ENCODE data around the gene C1QTNF1.

Gene C1QTNF1

DNA sequence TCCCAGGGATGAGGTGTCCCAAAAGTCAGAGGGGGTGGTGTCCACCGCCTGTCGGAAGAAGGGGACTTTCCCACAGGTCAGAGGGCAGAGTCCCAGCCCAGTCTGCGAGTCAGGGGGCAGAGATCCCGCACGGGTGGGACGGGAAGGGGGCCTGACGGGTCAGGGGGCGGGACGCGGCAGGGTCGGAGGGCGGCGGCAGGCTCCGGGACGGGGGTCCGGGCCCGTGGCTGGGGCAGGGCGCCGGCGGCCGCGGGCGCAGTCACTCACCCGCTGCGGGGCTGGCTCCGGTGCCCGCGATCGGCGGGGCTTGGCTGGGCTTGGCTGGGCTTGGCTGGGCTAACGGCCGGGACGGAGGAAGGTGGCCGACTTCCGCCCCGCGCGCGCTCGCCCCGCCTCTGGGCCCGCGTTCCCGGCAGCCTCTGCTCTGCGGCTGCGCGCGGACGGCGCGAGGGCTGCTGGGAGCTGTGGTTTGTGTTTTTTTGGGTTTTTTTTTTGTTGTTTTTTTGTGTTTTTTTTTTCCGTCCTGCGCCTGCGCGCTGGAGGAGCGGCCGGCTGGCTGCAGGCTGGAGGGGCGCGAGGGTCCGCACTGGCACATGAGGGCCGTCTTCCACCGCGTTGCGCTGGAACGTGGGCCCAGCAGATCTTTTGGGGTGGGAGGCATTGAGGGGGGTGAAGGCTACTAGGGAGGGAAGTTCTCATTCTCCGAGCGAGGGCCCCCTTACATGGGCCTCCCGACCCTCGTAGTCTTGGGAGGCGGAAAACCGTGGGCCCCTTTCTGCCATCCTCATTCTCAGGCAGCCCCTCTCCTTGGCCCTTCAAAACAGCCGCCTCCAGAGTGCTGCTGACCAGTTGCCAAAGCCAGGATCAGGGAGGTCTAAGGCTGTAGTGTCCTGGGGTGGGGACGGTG is 14.3 kb upstream of the C1QTNF1 start, which contains the start of gene CANT1:
CANT1 (minus strand) TSS at position 368 of the 907 bp plus-strand sequence. CDS start 12,142 bp downstream, outside the sequence.
- ATAC-seq: peak; percentile 99
- TF ChIP-seq CSDC2 (CRISPR knock-in tag; IDR thresholded peaks at IDR 0.05): no peak
- no peak for TF ChIP-seq TOX (CRISPR knock-in tag; IDR thresholded peaks at IDR 0.05; ENCODE audit: borderline replicate concordance)
- TF ChIP-seq BACH2 (CRISPR knock-in tag; IDR thresholded peaks at IDR 0.05; ENCODE audit: borderline replicate concordance): no peak
- TF ChIP-seq ESRRG (CRISPR knock-in tag; IDR thresholded peaks at IDR 0.05): no peak
- no peak for TF ChIP-seq GLIS3 (CRISPR knock-in tag; IDR thresholded peaks at IDR 0.05)
- TF ChIP-seq ZNF70 (CRISPR knock-in tag; IDR thresholded peaks at IDR 0.05): no peak
- TF ChIP-seq TCF4 (CRISPR knock-in tag; IDR thresholded peaks at IDR 0.05; ENCODE audit: borderline replicate concordance): no peak
- TF ChIP-seq PPARA (CRISPR knock-in tag; IDR thresholded peaks at IDR 0.05; ENCODE audit: borderline replicate concordance): no peak
- TF ChIP-seq ARNTL (CRISPR knock-in tag; IDR thresholded peaks at IDR 0.05; ENCODE audit: borderline replicate concordance, low read depth): no peak
- no peak for TF ChIP-seq OSR1 (CRISPR knock-in tag; IDR thresholded peaks at IDR 0.05)
- TF ChIP-seq RARB (CRISPR knock-in tag; IDR thresholded peaks at IDR 0.05): no peak
- no peak for TF ChIP-seq ZNF8 (CRISPR knock-in tag; IDR thresholded peaks at IDR 0.05)
- TF ChIP-seq ZFP30 (CRISPR knock-in tag; IDR thresholded peaks at IDR 0.05): no peak
- TF ChIP-seq ISL1 (CRISPR knock-in tag; IDR thresholded peaks at IDR 0.05): no peak

DNA sequence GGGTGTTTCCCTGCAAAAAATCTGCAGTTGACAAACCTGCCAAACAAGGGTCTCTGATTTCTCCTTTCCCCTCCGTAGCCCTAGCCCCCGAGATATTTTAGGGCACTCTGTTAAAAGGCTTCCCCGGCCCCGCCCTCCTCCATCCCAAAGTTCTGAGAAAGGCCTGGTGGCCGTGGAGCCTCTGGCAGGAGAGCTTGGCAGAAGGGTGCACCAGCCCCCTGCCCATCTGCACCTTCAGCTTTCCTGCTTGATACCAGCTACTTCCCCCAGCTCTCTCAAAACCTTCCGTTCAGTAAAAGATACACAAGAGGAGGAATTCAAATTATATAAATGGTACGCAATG is 13.7 kb upstream of the C1QTNF1 start:
- ATAC-seq: no peak
- TF ChIP-seq ARNTL (CRISPR knock-in tag; IDR thresholded peaks at IDR 0.05; ENCODE audit: borderline replicate concordance, low read depth) (no peak), ZFP30 (CRISPR knock-in tag; IDR thresholded peaks at IDR 0.05) (no peak), ISL1 (CRISPR knock-in tag; IDR thresholded peaks at IDR 0.05) (no peak), CSDC2 (CRISPR knock-in tag; IDR thresholded peaks at IDR 0.05) (no peak), BACH2 (CRISPR knock-in tag; IDR thresholded peaks at IDR 0.05; ENCODE audit: borderline replicate concordance) (no peak), ZNF70 (CRISPR knock-in tag; IDR thresholded peaks at IDR 0.05) (no peak), OSR1 (CRISPR knock-in tag; IDR thresholded peaks at IDR 0.05) (no peak)
- TF ChIP-seq, protein P1, sequence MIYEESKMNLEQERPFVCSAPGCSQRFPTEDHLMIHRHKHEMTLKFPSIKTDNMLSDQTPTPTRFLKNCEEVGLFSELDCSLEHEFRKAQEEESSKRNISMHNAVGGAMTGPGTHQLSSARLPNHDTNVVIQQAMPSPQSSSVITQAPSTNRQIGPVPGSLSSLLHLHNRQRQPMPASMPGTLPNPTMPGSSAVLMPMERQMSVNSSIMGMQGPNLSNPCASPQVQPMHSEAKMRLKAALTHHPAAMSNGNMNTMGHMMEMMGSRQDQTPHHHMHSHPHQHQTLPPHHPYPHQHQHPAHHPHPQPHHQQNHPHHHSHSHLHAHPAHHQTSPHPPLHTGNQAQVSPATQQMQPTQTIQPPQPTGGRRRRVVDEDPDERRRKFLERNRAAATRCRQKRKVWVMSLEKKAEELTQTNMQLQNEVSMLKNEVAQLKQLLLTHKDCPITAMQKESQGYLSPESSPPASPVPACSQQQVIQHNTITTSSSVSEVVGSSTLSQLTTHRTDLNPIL (CRISPR knock-in tag; IDR thresholded peaks at IDR 0.05; ENCODE audit: low read depth): no peak
- TF ChIP-seq, protein P2, sequence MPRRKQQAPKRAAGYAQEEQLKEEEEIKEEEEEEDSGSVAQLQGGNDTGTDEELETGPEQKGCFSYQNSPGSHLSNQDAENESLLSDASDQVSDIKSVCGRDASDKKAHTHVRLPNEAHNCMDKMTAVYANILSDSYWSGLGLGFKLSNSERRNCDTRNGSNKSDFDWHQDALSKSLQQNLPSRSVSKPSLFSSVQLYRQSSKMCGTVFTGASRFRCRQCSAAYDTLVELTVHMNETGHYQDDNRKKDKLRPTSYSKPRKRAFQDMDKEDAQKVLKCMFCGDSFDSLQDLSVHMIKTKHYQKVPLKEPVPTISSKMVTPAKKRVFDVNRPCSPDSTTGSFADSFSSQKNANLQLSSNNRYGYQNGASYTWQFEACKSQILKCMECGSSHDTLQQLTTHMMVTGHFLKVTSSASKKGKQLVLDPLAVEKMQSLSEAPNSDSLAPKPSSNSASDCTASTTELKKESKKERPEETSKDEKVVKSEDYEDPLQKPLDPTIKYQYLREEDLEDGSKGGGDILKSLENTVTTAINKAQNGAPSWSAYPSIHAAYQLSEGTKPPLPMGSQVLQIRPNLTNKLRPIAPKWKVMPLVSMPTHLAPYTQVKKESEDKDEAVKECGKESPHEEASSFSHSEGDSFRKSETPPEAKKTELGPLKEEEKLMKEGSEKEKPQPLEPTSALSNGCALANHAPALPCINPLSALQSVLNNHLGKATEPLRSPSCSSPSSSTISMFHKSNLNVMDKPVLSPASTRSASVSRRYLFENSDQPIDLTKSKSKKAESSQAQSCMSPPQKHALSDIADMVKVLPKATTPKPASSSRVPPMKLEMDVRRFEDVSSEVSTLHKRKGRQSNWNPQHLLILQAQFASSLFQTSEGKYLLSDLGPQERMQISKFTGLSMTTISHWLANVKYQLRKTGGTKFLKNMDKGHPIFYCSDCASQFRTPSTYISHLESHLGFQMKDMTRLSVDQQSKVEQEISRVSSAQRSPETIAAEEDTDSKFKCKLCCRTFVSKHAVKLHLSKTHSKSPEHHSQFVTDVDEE (CRISPR knock-in tag; IDR thresholded peaks at IDR 0.05): no peak
- TF ChIP-seq, protein P3, sequence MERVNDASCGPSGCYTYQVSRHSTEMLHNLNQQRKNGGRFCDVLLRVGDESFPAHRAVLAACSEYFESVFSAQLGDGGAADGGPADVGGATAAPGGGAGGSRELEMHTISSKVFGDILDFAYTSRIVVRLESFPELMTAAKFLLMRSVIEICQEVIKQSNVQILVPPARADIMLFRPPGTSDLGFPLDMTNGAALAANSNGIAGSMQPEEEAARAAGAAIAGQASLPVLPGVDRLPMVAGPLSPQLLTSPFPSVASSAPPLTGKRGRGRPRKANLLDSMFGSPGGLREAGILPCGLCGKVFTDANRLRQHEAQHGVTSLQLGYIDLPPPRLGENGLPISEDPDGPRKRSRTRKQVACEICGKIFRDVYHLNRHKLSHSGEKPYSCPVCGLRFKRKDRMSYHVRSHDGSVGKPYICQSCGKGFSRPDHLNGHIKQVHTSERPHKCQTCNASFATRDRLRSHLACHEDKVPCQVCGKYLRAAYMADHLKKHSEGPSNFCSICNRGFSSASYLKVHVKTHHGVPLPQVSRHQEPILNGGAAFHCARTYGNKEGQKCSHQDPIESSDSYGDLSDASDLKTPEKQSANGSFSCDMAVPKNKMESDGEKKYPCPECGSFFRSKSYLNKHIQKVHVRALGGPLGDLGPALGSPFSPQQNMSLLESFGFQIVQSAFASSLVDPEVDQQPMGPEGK (CRISPR knock-in tag; IDR thresholded peaks at IDR 0.05; ENCODE audit: borderline replicate concordance): no peak

DNA sequence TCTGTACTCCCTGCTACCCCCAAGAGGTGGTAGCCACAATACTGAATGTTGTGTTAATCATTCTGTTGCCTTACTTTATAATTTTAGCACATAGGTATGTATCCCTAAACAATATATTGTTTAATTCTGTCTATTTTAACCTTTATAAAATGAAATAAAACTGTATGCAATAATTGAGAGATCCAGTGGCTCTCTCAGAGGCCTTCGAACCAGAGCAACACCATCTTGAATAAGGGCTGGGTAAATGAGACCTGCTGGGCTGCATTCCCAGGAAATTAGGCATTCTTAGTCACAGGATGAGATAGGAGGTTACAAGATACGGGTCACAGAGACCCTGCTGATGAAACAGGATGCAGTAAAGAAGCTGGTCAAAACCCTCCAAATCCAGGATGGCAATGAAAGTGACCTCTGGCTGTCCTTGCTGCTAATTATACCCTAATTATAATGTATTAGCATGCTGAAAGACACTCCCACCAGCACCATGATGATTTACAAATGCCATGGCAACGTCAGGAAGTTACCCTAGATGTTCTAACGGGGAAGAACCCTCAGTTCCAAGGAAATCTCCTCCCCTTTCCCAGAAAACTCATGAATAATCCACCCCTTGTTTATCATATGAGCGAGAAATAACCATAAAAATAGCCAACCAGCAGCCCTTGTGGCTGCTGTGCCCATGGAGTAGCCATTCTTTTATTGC is 12.4 kb upstream of the C1QTNF1 start:
- TF ChIP-seq ZFP30 (CRISPR knock-in tag; IDR thresholded peaks at IDR 0.05): no peak
- peak; percentile 76; the same call in 1 of the 2 replicates for TF ChIP-seq OSR1 (CRISPR knock-in tag; IDR thresholded peaks at IDR 0.05)
- no peak for TF ChIP-seq GLIS3 (CRISPR knock-in tag; IDR thresholded peaks at IDR 0.05)
- no peak for TF ChIP-seq ZNF8 (CRISPR knock-in tag; IDR thresholded peaks at IDR 0.05)
- TF ChIP-seq SNAI2 (CRISPR knock-in tag; IDR thresholded peaks at IDR 0.05): peak; percentile 71; the same call in 1 of the 2 replicates
- TF ChIP-seq RARB (CRISPR knock-in tag; IDR thresholded peaks at IDR 0.05): no peak
- TF ChIP-seq, protein P2 (CRISPR knock-in tag; IDR thresholded peaks at IDR 0.05): no peak
- TF ChIP-seq ZC3H10 (CRISPR knock-in tag; IDR thresholded peaks at IDR 0.05): no peak
- ATAC-seq: no peak

Data from SK-N-SH treated with all-trans-retinoic acid at 6 μM for 48 hours (cell line).